Measurements from ENCODE around the gene NOS2. TPM values are rescaled to one million over a fixed set of nuclear protein-coding genes. Genes with fewer than 3 reads are reported as not detected.

Gene NOS2
- polyA plus RNA-seq, 1 donor (not counting 4 experiments of a cell fraction or from before 2014, with no cell fraction given), result not detected

DNA sequence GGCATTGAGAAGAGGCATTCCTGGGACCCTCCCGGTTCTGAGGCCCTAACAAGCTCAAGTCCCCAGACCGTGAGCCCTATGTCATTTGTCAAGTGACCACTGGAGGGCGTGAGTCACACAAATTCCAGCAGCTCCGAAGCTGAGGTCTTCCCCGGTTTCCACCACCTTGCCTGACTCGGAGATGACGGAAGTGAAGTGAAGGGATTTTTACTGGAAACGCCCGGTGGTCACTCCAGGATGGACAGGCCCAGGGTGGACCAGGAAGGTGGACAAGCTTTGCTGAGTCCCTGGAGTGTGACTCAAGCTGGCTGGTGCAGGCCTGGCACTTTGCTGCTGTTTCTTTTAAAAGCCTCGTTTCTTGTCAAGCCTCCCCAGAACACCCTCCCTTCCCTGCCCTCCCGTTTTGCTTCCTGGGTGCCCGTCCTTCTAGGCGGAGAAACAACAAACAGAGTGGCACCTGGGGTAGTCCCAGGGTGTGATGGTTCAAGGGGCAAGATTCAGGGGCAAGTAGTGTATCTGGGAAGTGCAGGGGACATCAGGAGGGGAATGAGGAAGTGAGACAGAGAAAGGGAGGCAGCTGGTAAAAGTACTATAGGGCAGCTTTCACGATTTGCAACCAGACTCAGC lies 5.3 kb upstream of the NOS2 start:
- TF ChIP-seq EZH2 (IDR thresholded peaks at IDR 0.05; ENCODE audit: low read length), result no peak
- TF ChIP-seq, protein P1, sequence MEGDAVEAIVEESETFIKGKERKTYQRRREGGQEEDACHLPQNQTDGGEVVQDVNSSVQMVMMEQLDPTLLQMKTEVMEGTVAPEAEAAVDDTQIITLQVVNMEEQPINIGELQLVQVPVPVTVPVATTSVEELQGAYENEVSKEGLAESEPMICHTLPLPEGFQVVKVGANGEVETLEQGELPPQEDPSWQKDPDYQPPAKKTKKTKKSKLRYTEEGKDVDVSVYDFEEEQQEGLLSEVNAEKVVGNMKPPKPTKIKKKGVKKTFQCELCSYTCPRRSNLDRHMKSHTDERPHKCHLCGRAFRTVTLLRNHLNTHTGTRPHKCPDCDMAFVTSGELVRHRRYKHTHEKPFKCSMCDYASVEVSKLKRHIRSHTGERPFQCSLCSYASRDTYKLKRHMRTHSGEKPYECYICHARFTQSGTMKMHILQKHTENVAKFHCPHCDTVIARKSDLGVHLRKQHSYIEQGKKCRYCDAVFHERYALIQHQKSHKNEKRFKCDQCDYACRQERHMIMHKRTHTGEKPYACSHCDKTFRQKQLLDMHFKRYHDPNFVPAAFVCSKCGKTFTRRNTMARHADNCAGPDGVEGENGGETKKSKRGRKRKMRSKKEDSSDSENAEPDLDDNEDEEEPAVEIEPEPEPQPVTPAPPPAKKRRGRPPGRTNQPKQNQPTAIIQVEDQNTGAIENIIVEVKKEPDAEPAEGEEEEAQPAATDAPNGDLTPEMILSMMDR (optimal IDR thresholded peaks at IDR 0.05 in 1 of 3, IDR thresholded peaks at IDR 0.05 in 1 of 3, conservative IDR thresholded peaks at IDR 0.05 in 1 of 3; ENCODE audit: extremely low read depth in 1 of 3, insufficient read depth in 2 of 3, low read length in 3 of 3), result peak; percentile 84 to 90 (median 85)
- H3K9me1 ChIP-seq (ENCODE audit: control insufficient read depth, extremely low read depth, insufficient read depth, low read length), result no peaks in the 10 kb centered on the region
- no peaks in the 10 kb centered on the region for H3K79me2 ChIP-seq (ENCODE audit: control insufficient read depth, insufficient read depth, low read length)
- H3K4me1 ChIP-seq (ENCODE audit: control insufficient read depth, extremely low read depth, insufficient read depth, low read length), result peaks cover 5% of the 10 kb centered on the region
- no peaks in the 10 kb centered on the region for H3K9me3 ChIP-seq (ENCODE audit: control insufficient read depth, low read depth, low read length)
- H3K9ac ChIP-seq (ENCODE audit: control insufficient read depth, extremely low read depth, insufficient read depth, low read length), result no peak overlapping the region
- H3K4me3 ChIP-seq (ENCODE audit: control insufficient read depth in 2 of 3, extremely low read depth in 1 of 3, insufficient read depth in 2 of 3, low read depth in 1 of 3, low read length in 3 of 3), result peak overlapping the region in 1 of 3 experiments; percentile 4
- no peaks in the 10 kb centered on the region for H3K36me3 ChIP-seq (ENCODE audit: control insufficient read depth in 2 of 2, extremely low read depth in 1 of 2, insufficient read depth in 2 of 2, low read length in 2 of 2)
- H3K4me2 ChIP-seq (ENCODE audit: control insufficient read depth, extremely low read depth, insufficient read depth, low read depth, low read length), result peak overlapping the region; percentile 74
- no peaks in the 10 kb centered on the region for H4K20me1 ChIP-seq (ENCODE audit: control insufficient read depth, extremely low read depth, insufficient read depth, low read length)
- peak overlapping the region; percentile 66 for H2AFZ ChIP-seq (ENCODE audit: control insufficient read depth, low read length)
- dilution Hi-C loops (cut with MboI; ENCODE audit: extremely low pct_ligation_motif_present, low sequenced_read_pairs), result no loop called here
- peak; percentile 63 for DNase-seq (ENCODE audit: low read depth, low spot score)
- peaks cover 18% of the 10 kb centered on the region for H3K27me3 ChIP-seq (ENCODE audit: control insufficient read depth, extremely low read depth, insufficient read depth, low read length)
- peak; percentile 82 for FAIRE-seq
- H3K27ac ChIP-seq (ENCODE audit: control insufficient read depth, insufficient read depth, low read length), result no peak overlapping the region

DNA sequence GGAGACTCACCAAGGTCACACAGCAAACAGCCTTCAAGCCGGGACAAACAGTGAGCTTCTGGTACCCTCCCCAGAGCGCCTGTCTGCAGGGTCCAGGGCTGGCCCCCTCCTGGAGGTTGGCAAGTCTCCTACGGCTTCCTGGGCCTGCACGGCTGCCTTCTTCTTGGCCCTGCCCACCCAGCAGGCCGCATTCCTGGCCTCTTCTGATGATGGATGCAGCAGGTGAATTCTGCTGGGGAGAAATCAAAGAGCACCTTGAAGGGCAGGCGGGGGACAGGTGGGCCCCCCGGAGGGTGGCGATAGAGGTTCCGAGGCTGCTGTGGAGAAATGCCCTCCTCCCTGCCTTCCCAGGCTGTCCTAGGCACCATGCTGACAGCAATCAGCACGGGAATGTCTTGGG lies 3.8 kb upstream of the NOS2 start:
- DNase-seq (ENCODE audit: low read depth, low spot score) (no peak), FAIRE-seq (no peak)
- no peaks in the 10 kb centered on the region for H3K9me3 ChIP-seq (ENCODE audit: control insufficient read depth, low read depth, low read length)
- no peak overlapping the region for H3K27ac ChIP-seq (ENCODE audit: control insufficient read depth, insufficient read depth, low read length)
- no peak overlapping the region for H3K4me2 ChIP-seq (ENCODE audit: control insufficient read depth, extremely low read depth, insufficient read depth, low read depth, low read length)
- H4K20me1 ChIP-seq (ENCODE audit: control insufficient read depth, extremely low read depth, insufficient read depth, low read length), result no peaks in the 10 kb centered on the region
- H3K4me3 ChIP-seq (ENCODE audit: control insufficient read depth in 2 of 3, extremely low read depth in 1 of 3, insufficient read depth in 2 of 3, low read depth in 1 of 3, low read length in 3 of 3), result no peak overlapping the region
- dilution Hi-C loops (cut with MboI; ENCODE audit: extremely low pct_ligation_motif_present, low sequenced_read_pairs), result no loop called here
- H3K4me1 ChIP-seq (ENCODE audit: control insufficient read depth, extremely low read depth, insufficient read depth, low read length), result peaks cover 5% of the 10 kb centered on the region
- H3K36me3 ChIP-seq (ENCODE audit: control insufficient read depth in 2 of 2, extremely low read depth in 1 of 2, insufficient read depth in 2 of 2, low read length in 2 of 2), result no peaks in the 10 kb centered on the region
- H2AFZ ChIP-seq (ENCODE audit: control insufficient read depth, low read length), result no peak overlapping the region
- peaks cover 20% of the 10 kb centered on the region for H3K27me3 ChIP-seq (ENCODE audit: control insufficient read depth, extremely low read depth, insufficient read depth, low read length)
- H3K79me2 ChIP-seq (ENCODE audit: control insufficient read depth, insufficient read depth, low read length), result no peaks in the 10 kb centered on the region
- TF ChIP-seq, protein P1 (optimal IDR thresholded peaks at IDR 0.05 in 1 of 3, IDR thresholded peaks at IDR 0.05 in 1 of 3, conservative IDR thresholded peaks at IDR 0.05 in 1 of 3; ENCODE audit: extremely low read depth in 1 of 3, insufficient read depth in 2 of 3, low read length in 3 of 3), result no peak
- no peak for TF ChIP-seq EZH2 (IDR thresholded peaks at IDR 0.05; ENCODE audit: low read length)
- no peaks in the 10 kb centered on the region for H3K9me1 ChIP-seq (ENCODE audit: control insufficient read depth, extremely low read depth, insufficient read depth, low read length)
- H3K9ac ChIP-seq (ENCODE audit: control insufficient read depth, extremely low read depth, insufficient read depth, low read length), result no peak overlapping the region
